CD4-positive, alpha-beta T cell treated with Interferon gamma for 1 hour (primary cell): Measurements from ENCODE around the gene RAPGEF2.
"Not testable (repeated sequence)": the region's sequence is repeated elsewhere in the genome, so short reads cannot be mapped to it uniquely, and the experiment has no call there.

ENCODE experiments used
- DNase-seq: peaks from one replicate; pipeline ENCODE4 v3.0.0-alpha.2; 2020

RAPGEF2 gene

GRCh38 chr4:159141193-159141592 lies 38.3 kb downstream of the RAPGEF2 start:
- no peak for DNase-seq

- no peak for DNase-seq
Observed at GRCh38 chr4:159142241-159142640, 39.4 kb downstream of the RAPGEF2 start.

- DNase-seq: no peak
Observed at GRCh38 chr4:159142681-159143384, 40.0 kb downstream of the RAPGEF2 start.

- no peak for DNase-seq
Observed at GRCh38 chr4:159143687-159144086, 40.8 kb downstream of the RAPGEF2 start.

- no peak for DNase-seq
Observed at GRCh38 chr4:159144112-159144694, 41.3 kb downstream of the RAPGEF2 start.

GRCh38 chr4:159145318-159145991 lies 42.6 kb downstream of the RAPGEF2 start:
- no peak for DNase-seq

- DNase-seq: no peak
Observed at GRCh38 chr4:159145992-159146330, 43.1 kb downstream of the RAPGEF2 start.

- no peak for DNase-seq
Observed at GRCh38 chr4:159146488-159146887, 43.6 kb downstream of the RAPGEF2 start.

- no peak for DNase-seq
Observed at GRCh38 chr4:159148441-159148840, 45.6 kb downstream of the RAPGEF2 start.

- DNase-seq: no peak
Observed at GRCh38 chr4:159149666-159150065, 46.8 kb downstream of the RAPGEF2 start.

- no peak for DNase-seq
Observed at GRCh38 chr4:159150396-159150795, 47.5 kb downstream of the RAPGEF2 start.

- DNase-seq: no peak
Observed at GRCh38 chr4:159150821-159151390, 48.0 kb downstream of the RAPGEF2 start.

GRCh38 chr4:159151689-159152088 lies 48.8 kb downstream of the RAPGEF2 start:
- DNase-seq: no peak

- no peak for DNase-seq
Observed at GRCh38 chr4:159152181-159152580, 49.3 kb downstream of the RAPGEF2 start.

GRCh38 chr4:159153669-159154068 lies 50.8 kb downstream of the RAPGEF2 start:
- no peak for DNase-seq

- DNase-seq: no peak
Observed at GRCh38 chr4:159155119-159155518, 52.2 kb downstream of the RAPGEF2 start.

GRCh38 chr4:159158083-159158617 lies 55.3 kb downstream of the RAPGEF2 start:
- DNase-seq: no peak

GRCh38 chr4:159158985-159159384 lies 56.1 kb downstream of the RAPGEF2 start:
- no peak for DNase-seq

GRCh38 chr4:159159611-159160010 lies 56.7 kb downstream of the RAPGEF2 start:
- DNase-seq: no peak

- DNase-seq: no peak
Observed at GRCh38 chr4:159160242-159160641, 57.4 kb downstream of the RAPGEF2 start.

GRCh38 chr4:159161436-159161835 lies 58.6 kb downstream of the RAPGEF2 start:
- DNase-seq: not testable (repeated sequence)

- DNase-seq: no peak
Observed at GRCh38 chr4:159162576-159162975, 59.7 kb downstream of the RAPGEF2 start.

- DNase-seq: no peak
Observed at GRCh38 chr4:159163521-159163920, 60.6 kb downstream of the RAPGEF2 start.
